Spleen (tissue), 11 donors: ENCODE measurements around the gene NOTCH2. TPM values are rescaled to one million over a fixed set of nuclear protein-coding genes. Genes with fewer than 3 reads are reported as not detected.

Source experiments
- DNase-seq: peaks from one replicate; pipeline ENCODE4 v3.0.0-alpha.2; 2020
- H3K27ac ChIP-seq, 8 donors: fragments of 200-600 bp; sonication (generic) in 7 of 8; 1 replicate in 4 of 8; 2 replicates in 4 of 8; pipeline versions ENCODE4 v1.5.0 to v1.8.0; 2016 to 2021; ENCODE audit warnings: inconsistent platforms in 4 of 8, mild to moderate bottlenecking in 4 of 8, moderate library complexity in 1 of 8
- H3K27me3 ChIP-seq, 7 donors: fragments of 200-600 bp; sonication (generic) in 6 of 7; replicated peaks in 1 of 7; 1 replicate in 4 of 7; 2 replicates in 3 of 7; pipeline versions ENCODE4 v1.5.0 to v1.8.0; 2016 to 2021; ENCODE audit warnings: inconsistent platforms in 3 of 7, mild to moderate bottlenecking in 1 of 7
- H3K36me3 ChIP-seq, 6 donors: fragments of 200-600 bp; sonication (generic) in 5 of 6; 1 replicate in 4 of 6; 2 replicates in 2 of 6; pipeline versions ENCODE4 v1.5.0 to v1.8.0; 2016 to 2021; ENCODE audit warnings: inconsistent platforms in 2 of 6
- H3K4me1 ChIP-seq, 6 donors: fragments of 200-600 bp; sonication (generic) in 5 of 6; 1 replicate in 3 of 6; 2 replicates in 3 of 6; pipeline versions ENCODE4 v1.5.0 to v1.8.0; 2016 to 2021; ENCODE audit warnings: inconsistent platforms in 3 of 6
- H3K4me3 ChIP-seq, 8 donors: fragments of 200-600 bp; sonication (generic) in 7 of 8; 1 replicate in 4 of 8; 2 replicates in 4 of 8; pipeline versions ENCODE4 v1.5.0 to v1.8.0; 2016 to 2021; ENCODE audit warnings: inconsistent platforms in 4 of 8, mild to moderate bottlenecking in 4 of 8, moderate library complexity in 2 of 8
- H3K9me3 ChIP-seq, 8 donors: fragments of 200-600 bp; sonication (generic) in 7 of 8; 1 replicate in 4 of 8; 2 replicates in 4 of 8; pipeline versions ENCODE4 v1.5.0 to v1.8.0; 2016 to 2021; ENCODE audit warnings: inconsistent platforms in 4 of 8
- CTCF ChIP-seq, 11 experiments: fragments of 200-600 bp in 7 of 11; fragments of 450-650 bp in 4 of 11; sonication (generic) in 4 of 11; IDR thresholded peaks in 8 of 11; conservative IDR thresholded peaks in 3 of 11; 1 replicate in 7 of 11; 2 replicates in 4 of 11; pipeline versions ENCODE4 v1.4.0 to v1.8.0; 2016 to 2021; ENCODE audit warnings: antibody characterized with exemption in 11 of 11, inconsistent platforms in 4 of 11, mild to moderate bottlenecking in 1 of 11
- POLR2A ChIP-seq, 3 donors: fragments of 450-650 bp; IDR thresholded peaks; one replicate each; pipeline ENCODE4 v1.5.1; 2017; ENCODE audit warnings: antibody characterized with exemption in 3 of 3, mild to moderate bottlenecking in 1 of 3
- POLR2AphosphoS5 ChIP-seq, 3 donors: sonication (generic); formaldehyde crosslinking; IDR thresholded peaks; one replicate each; pipeline ENCODE4 v1.5.1; 2017; ENCODE audit warnings: antibody characterized with exemption in 3 of 3
- WGBS, 5 donors: extraction: QIAGEN DNeasy Blood & Tissue Kit in 3 of 5; methylation state at CpG; one replicate each; pipeline versions ENCODE4 v1.1.5 to v1.1.7; 2013 to 2018; 5-methylcytosine and 5-hydroxymethylcytosine counted together
- intact Hi-C: fragments of 100-400 bp; cut with DNase I; formaldehyde crosslinking; loops from one replicate; pipeline ENCODE4 v1.15.0; 2023; ENCODE audit warnings: low total_unique reads
- polyA plus RNA-seq, 3 donors: library from polyadenylated mRNA; stranded (reverse); fragments of 200-250 nt; gene quantifications; one replicate each; pipeline ENCODE4 v1.2.1, GENCODE V29; 2013
- total RNA-seq, 7 donors: library from RNA; depleted of rRNA in 3 of 7; stranded (reverse); fragments of >200 nt in 3 of 7; fragmentation: NEBNext Ultra II Directional in 4 of 7; extraction: Animal tissue kit (Norgen Biotek cat#: 25700) in 4 of 7; gene quantifications; one replicate each; pipeline versions ENCODE4 v1.1.0 to v1.2.1, GENCODE V29; 2016 to 2021
- donor health status: healthy with polysubstance abuse.
- donor health status: DM: no; HTN: no; CAD: no; lungs with moderate emphysema.
- donor health status: DM: no; HTN: no; CAD: no.
- donor health status: Bipolar disorder and iron deficiency.
- donor health status: healthy.
- donor health status: DM: no; HTN: no; CAD: no.
- donor health status: DM: yes; HTN: yes; CAD: no.

Gene NOTCH2
- total and polyA plus RNA-seq, 10 donors, result 11.3 to 230 (median 138) TPM

- intact Hi-C loops, result no loop called here
- Histone ChIP-seq H3K27ac (no peak overlapping the region), H3K4me3 (no peak overlapping the region), H3K9me3 (peaks cover 0 to 23% (median 17%) of the 10 kb centered on the region in 8 donors), H3K36me3 (no peaks in the 10 kb centered on the region), H3K27me3 (no peaks in the 10 kb centered on the region), H3K4me1 (no peaks in the 10 kb centered on the region)
- DNase-seq, result no peak
- TF ChIP-seq CTCF (IDR thresholded peaks at IDR 0.05 in 8 of 11, conservative IDR thresholded peaks at IDR 0.05 in 3 of 11), result no peak
- no peak for TF ChIP-seq POLR2A (IDR thresholded peaks at IDR 0.05)
- no peak for TF ChIP-seq POLR2AphosphoS5 (IDR thresholded peaks at IDR 0.05)
Observed at GRCh38 chr1:119903443-119903835, 166.0 kb downstream of the NOTCH2 start.

GRCh38 chr1:119902775-119903442 lies 166.6 kb downstream of the NOTCH2 start:
- H3K27ac ChIP-seq, result no peak overlapping the region
- no peak for DNase-seq
- TF ChIP-seq CTCF (IDR thresholded peaks at IDR 0.05 in 8 of 11, conservative IDR thresholded peaks at IDR 0.05 in 3 of 11) (no peak), POLR2A (IDR thresholded peaks at IDR 0.05) (no peak), POLR2AphosphoS5 (IDR thresholded peaks at IDR 0.05) (no peak)
- H3K36me3 ChIP-seq, result no peaks in the 10 kb centered on the region
- H3K27me3 ChIP-seq, result no peaks in the 10 kb centered on the region
- intact Hi-C loops, result no loop called here
- H3K4me1 ChIP-seq, result no peaks in the 10 kb centered on the region
- H3K4me3 ChIP-seq, result no peak overlapping the region
- 81 to 96% (median 91%) methylated on average over 3 to 4 of the region's 4 CpGs for WGBS, 5 donors
- peaks cover 0 to 23% (median 17%) of the 10 kb centered on the region in 8 donors for H3K9me3 ChIP-seq

- intact Hi-C loops, result no loop called here
- Histone ChIP-seq H3K4me3 (no peak overlapping the region), H3K27me3 (peaks cover 0 to 5% (median 0%) of the 10 kb centered on the region in 7 donors), H3K9me3 (peaks cover 0 to 2% (median 0%) of the 10 kb centered on the region in 8 donors), H3K27ac (no peak overlapping the region), H3K4me1 (no peaks in the 10 kb centered on the region), H3K36me3 (no peaks in the 10 kb centered on the region)
- DNase-seq, result no peak
- TF ChIP-seq CTCF (IDR thresholded peaks at IDR 0.05 in 8 of 11, conservative IDR thresholded peaks at IDR 0.05 in 3 of 11) (no peak), POLR2AphosphoS5 (IDR thresholded peaks at IDR 0.05) (no peak), POLR2A (IDR thresholded peaks at IDR 0.05) (no peak)
- WGBS, 5 donors, result 92 to 97% (median 94%) methylated on average over 3 of the region's 3 CpGs
Observed at GRCh38 chr1:119898981-119899720, 170.3 kb downstream of the NOTCH2 start.

GRCh38 chr1:119898530-119898929 lies 170.9 kb downstream of the NOTCH2 start:
- intact Hi-C loops, result no loop called here
- Histone ChIP-seq H3K4me3 (no peak overlapping the region), H3K36me3 (no peaks in the 10 kb centered on the region), H3K27me3 (peaks cover 0 to 5% (median 0%) of the 10 kb centered on the region in 7 donors), H3K4me1 (no peaks in the 10 kb centered on the region), H3K9me3 (no peaks in the 10 kb centered on the region), H3K27ac (no peak overlapping the region)
- DNase-seq, result no peak
- no peak for TF ChIP-seq POLR2A (IDR thresholded peaks at IDR 0.05)
- TF ChIP-seq CTCF (IDR thresholded peaks at IDR 0.05 in 8 of 11, conservative IDR thresholded peaks at IDR 0.05 in 3 of 11), result no peak
- no peak for TF ChIP-seq POLR2AphosphoS5 (IDR thresholded peaks at IDR 0.05)
- 72 to 95% (median 88%) methylated on average over 2 of the region's 2 CpGs for WGBS, 5 donors
